HepG2 (cell line): ENCODE measurements around the gene KIAA0825. TPM values are rescaled to one million over a fixed set of nuclear protein-coding genes. Genes with fewer than 3 reads are reported as not detected.

Experiments used
- ATAC-seq: fragments of 200-7000 bp; cut with Tn5 transposase; 3 replicates; pipeline ENCODE4 v1.9.1; 2020; ENCODE audit warnings: mild to moderate bottlenecking, moderate library complexity
- BruUV-seq: library from RNA; stranded (reverse); fragments of 400-500 nt; replicated peaks from 2 replicates; lab custom pipeline; 2021; lab: Mats Ljungman, UMichigan
- CTCF ChIA-PET: fragments of 300-600 bp; formaldehyde crosslinking; extraction: SDS; loops from one replicate; lab custom pipeline; 2021; ENCODE audit warnings: low total read pairs, inconsistent platforms, low intra/inter-chr PET ratio; lab: Yijun Ruan, JAX
- POLR2A ChIA-PET: fragments of 350-600 bp; sonication (Branson Sonifier 250); formaldehyde crosslinking; loops from one replicate; lab custom pipeline; 2020; ENCODE audit warnings: antibody characterized with exemption, inconsistent platforms; lab: Yijun Ruan, JAX
- DNase-seq: peaks from one replicate; pipeline ENCODE4 v3.0.0-alpha.2; 2015; ENCODE audit warnings: low spot score
- FAIRE-seq: peaks from 3 replicates; lab custom pipeline; 2011; peaks lifted over from hg19 to GRCh38; lab: Jason Lieb, UNC
- H2AFZ ChIP-seq: one replicate; pipeline ENCODE4 v1.6.1; 2011; ENCODE audit warnings: low read length, inconsistent platforms
- H3K27ac ChIP-seq: fragments of 300-600 bp; 3 replicates; pipeline ENCODE4 v1.8.0; 2011; ENCODE audit warnings: mixed run types, mild to moderate bottlenecking, mixed read lengths, low read length, inconsistent platforms; ENCODE audit not compliant: insufficient read depth; ENCODE audit errors: extremely low read length
- H3K27me3 ChIP-seq, 2 experiments: fragments of 200-600 bp in 1 of 2; 2 replicates in 1 of 2; 3 replicates in 1 of 2; pipeline versions ENCODE4 v1.6.0 to v1.8.0; 2011; ENCODE audit warnings: low read length in 2 of 2, mild to moderate bottlenecking in 2 of 2, moderate library complexity in 2 of 2, inconsistent platforms in 1 of 2; ENCODE audit not compliant: insufficient read depth in 2 of 2, control insufficient read depth in 1 of 2
- H3K36me3 ChIP-seq, 2 experiments: fragments of 200-600 bp in 1 of 2; replicated peaks in 1 of 2; 2 replicates in 1 of 2; 3 replicates in 1 of 2; pipeline versions ENCODE4 v1.5.1 to v1.8.0; 2011; ENCODE audit warnings: low read length in 2 of 2, inconsistent platforms in 1 of 2; ENCODE audit not compliant: insufficient read depth in 2 of 2, control insufficient read depth in 1 of 2
- H3K4me1 ChIP-seq: 2 replicates; pipeline ENCODE4 v1.5.1; 2012; ENCODE audit warnings: low read length, inconsistent platforms; ENCODE audit not compliant: insufficient read depth
- H3K4me2 ChIP-seq: 2 replicates; pipeline ENCODE4 v1.6.0; 2011; ENCODE audit warnings: low read depth, low read length, inconsistent platforms
- H3K4me3 ChIP-seq, 3 experiments: fragments of 200-600 bp in 1 of 3; sonication (generic), shearing (Covaris generic) in 1 of 3; replicated peaks in 1 of 3; 2 replicates each; pipeline ENCODE4 v1.5.1; 2011 to 2016; ENCODE audit warnings: low read length in 3 of 3, inconsistent platforms in 2 of 3, low read depth in 2 of 3, mild to moderate bottlenecking in 2 of 3, control low read depth in 1 of 3, mixed read lengths in 1 of 3; ENCODE audit not compliant: insufficient read depth in 1 of 3
- H3K79me2 ChIP-seq: one replicate; pipeline ENCODE4 v1.6.1; 2011; ENCODE audit warnings: low read length, inconsistent platforms; ENCODE audit not compliant: insufficient read depth
- H3K9ac ChIP-seq: 2 replicates; pipeline ENCODE4 v1.6.0; 2011; ENCODE audit warnings: mild to moderate bottlenecking, low read depth, low read length, inconsistent platforms; ENCODE audit not compliant: insufficient read depth
- H3K9me3 ChIP-seq: 2 replicates; pipeline ENCODE4 v1.5.1; 2012; ENCODE audit warnings: mild to moderate bottlenecking, low read length
- H4K20me1 ChIP-seq: 2 replicates; pipeline ENCODE4 v1.6.0; 2011; ENCODE audit warnings: inconsistent platforms, mild to moderate bottlenecking, low read length, moderate library complexity; ENCODE audit not compliant: insufficient read depth
- E2F1 ChIP-seq: sonication (generic); formaldehyde crosslinking; IDR thresholded peaks from 2 replicates; pipeline ENCODE4 v1.5.0; 2020; ENCODE audit warnings: missing genetic modification reagents
- EZH2 ChIP-seq: conservative IDR thresholded peaks from 2 replicates; pipeline ENCODE4 v1.6.1; 2012; ENCODE audit warnings: mild to moderate bottlenecking, low read depth, low read length, moderate library complexity
- FOXK2 ChIP-seq: fragments of 450-650 bp; IDR thresholded peaks from 2 replicates; pipeline ENCODE4 v1.6.1; 2016
- GMEB1 ChIP-seq: sonication (generic); formaldehyde crosslinking; IDR thresholded peaks from 2 replicates; pipeline ENCODE4 v1.5.1; 2020; ENCODE audit warnings: missing genetic modification reagents, mild to moderate bottlenecking, borderline replicate concordance
- GRHL1 ChIP-seq: sonication (generic); formaldehyde crosslinking; conservative IDR thresholded peaks from 2 replicates; pipeline ENCODE4 v1.8.0; 2022; ENCODE audit warnings: missing genetic modification reagents
- HMG20A ChIP-seq: IDR thresholded peaks from 2 replicates; pipeline ENCODE4 v1.6.1; 2016; ENCODE audit warnings: borderline replicate concordance
- MATR3 ChIP-seq: sonication (generic); formaldehyde crosslinking; IDR thresholded peaks from 2 replicates; pipeline ENCODE4 v1.4.0; 2020; ENCODE audit warnings: missing genetic modification reagents
- PHF5A ChIP-seq: IDR thresholded peaks from one replicate; pipeline ENCODE4 v1.6.1; 2018; ENCODE audit warnings: low read depth, missing genetic modification reagents; ENCODE audit not compliant: unreplicated experiment
- POLR2A ChIP-seq, 2 experiments: IDR thresholded peaks; 2 replicates each; pipeline ENCODE4 v1.6.1; 2011; ENCODE audit warnings: low read depth in 2 of 2, low read length in 2 of 2, mild to moderate bottlenecking in 1 of 2, moderate library complexity in 1 of 2; ENCODE audit not compliant: insufficient read depth in 1 of 2
- U2AF2 ChIP-seq: fragments of 200-400 bp; formaldehyde crosslinking; IDR thresholded peaks from 2 replicates; pipeline ENCODE4 v1.6.1; 2017; ENCODE audit warnings: low read depth, mild to moderate bottlenecking, low read length
- WIZ ChIP-seq: sonication (generic); formaldehyde crosslinking; IDR thresholded peaks from 2 replicates; pipeline ENCODE4 v1.5.1; 2020; ENCODE audit warnings: mild to moderate bottlenecking, missing genetic modification reagents
- ZNF264 ChIP-seq: sonication (generic); formaldehyde crosslinking; IDR thresholded peaks from 2 replicates; pipeline ENCODE4 v1.4.0; 2020; ENCODE audit warnings: missing genetic modification reagents
- ZNF501 ChIP-seq: sonication (generic); formaldehyde crosslinking; IDR thresholded peaks from 2 replicates; pipeline ENCODE4 v1.5.1; 2020; ENCODE audit warnings: mild to moderate bottlenecking, moderate library complexity, missing genetic modification reagents
- ZNF687 ChIP-seq: sonication (generic); formaldehyde crosslinking; IDR thresholded peaks from 2 replicates; pipeline ENCODE4 v1.5.1; 2020; ENCODE audit warnings: mild to moderate bottlenecking, missing genetic modification reagents, moderate library complexity
- ZNF775 ChIP-seq: sonication (generic); formaldehyde crosslinking; IDR thresholded peaks from 2 replicates; pipeline ENCODE4 v1.4.0; 2020; ENCODE audit warnings: missing genetic modification reagents, mild to moderate bottlenecking, moderate library complexity, borderline replicate concordance
- ZNF883 ChIP-seq: sonication (generic); formaldehyde crosslinking; IDR thresholded peaks from 2 replicates; pipeline ENCODE4 v1.5.1; 2020; ENCODE audit warnings: mild to moderate bottlenecking, missing genetic modification reagents; ENCODE audit errors: not compliant biosample characterization
- in situ Hi-C: cut with HindIII; loops from 2 replicates; pipeline ENCODE4 v1.10.0; 2017; ENCODE audit warnings: low pct_unique_long_range_greater_than_20kb; ENCODE audit not compliant: extremely low pct_ligation_motif_present
- intact Hi-C: fragments of 100-400 bp; cut with micrococcal nuclease; formaldehyde crosslinking; loops from one replicate; pipeline ENCODE4 v1.10.0; 2022; ENCODE audit not compliant: unreplicated experiment
- polyA plus RNA-seq, 8 experiments: library from polyadenylated mRNA; depleted of rRNA in 3 of 8; stranded (reverse) in 7 of 8; unstranded in 1 of 8; fragments of >200 nt; fragmentation: Illumina TruSeq in 4 of 8; extraction: Trizol in 4 of 8; gene quantifications; 2 replicates each; pipeline versions ENCODE4 v1.2.1 to v1.2.3, GENCODE V29; 2011 to 2016; ENCODE audit warnings: low read depth in 4 of 8, missing spikeins in 1 of 8, mixed read lengths in 1 of 8; ENCODE audit not compliant: insufficient read depth in 1 of 8
- total RNA-seq, 5 experiments: library from RNA; depleted of rRNA; stranded (reverse); fragments of >200 nt; fragmentation: Illumina TruSeq; extraction: Trizol; gene quantifications; 2 replicates each; pipeline ENCODE4 v1.2.3, GENCODE V29; 2016; ENCODE audit warnings: low read depth in 1 of 5

KIAA0825 gene
- total and polyA plus RNA-seq, 2 of the 13 experiments (the other 11 are each of a cell fraction or from before 2014, with no cell fraction given), result 0.05 to 0.51 TPM

- Histone ChIP-seq H3K9me3 (no peaks in the 10 kb centered on the region), H4K20me1 (no peaks in the 10 kb centered on the region), H3K4me2 (no peak overlapping the region), H2AFZ (no peak overlapping the region), H3K9ac (no peak overlapping the region), H3K79me2 (no peaks in the 10 kb centered on the region), H3K36me3 (no peaks in the 10 kb centered on the region), H3K4me1 (no peaks in the 10 kb centered on the region), H3K4me3 (no peak overlapping the region), H3K27me3 (no peaks in the 10 kb centered on the region), H3K27ac (no peak overlapping the region)
- no peak for ATAC-seq
- TF ChIP-seq EZH2 (no peak), WIZ (CRISPR knock-in tag) (no peak), ZNF883 (CRISPR knock-in tag) (no peak), U2AF2 (no peak), POLR2A (IDR thresholded peaks at IDR 0.05; ENCODE audit: insufficient read depth in 1 of 2, low read depth in 2 of 2, low read length in 2 of 2) (no peak), HMG20A (CRISPR knock-in tag) (no peak), ZNF687 (CRISPR knock-in tag) (no peak), MATR3 (no peak), ZNF501 (no peak), FOXK2 (no peak), GRHL1 (CRISPR knock-in tag) (no peak), ZNF264 (CRISPR knock-in tag) (no peak), ZNF775 (no peak), PHF5A (CRISPR knock-in tag) (no peak), GMEB1 (CRISPR knock-in tag) (no peak), E2F1 (CRISPR knock-in tag) (no peak)
- intact Hi-C loops, result no loop called here
- in situ Hi-C loops, result no loop called here
- ChIA-PET POLR2A (no interaction called here), CTCF (no interaction called here)
- no peak for DNase-seq
- BruUV-seq, result no TSS peak
- no peak for FAIRE-seq
These were observed 47.0 kb downstream of the KIAA0825 start for GRCh38 chr5:94571415-94571814.
